Coronary artery (tissue), 2 donors: ENCODE results near the gene GOLT1A.

ENCODE experiments used
- DNase-seq: peaks from one replicate; pipeline ENCODE4 v3.0.0-alpha.2; 2017; ENCODE audit warnings: low spot score
- H3K27ac ChIP-seq, 2 donors: fragments of 200-600 bp; sonication (generic); one replicate each; pipeline ENCODE4 v1.5.1; 2016 to 2019
- H3K4me3 ChIP-seq: fragments of 200-600 bp; sonication (generic); 2 replicates; pipeline ENCODE4 v1.5.1; 2016; ENCODE audit warnings: mild to moderate bottlenecking, moderate library complexity
- TF ChIP-seq, protein P1 (sequence below): fragments of 200-600 bp; sonication (generic); IDR thresholded peaks from one replicate; pipeline ENCODE4 v1.5.1; 2019; ENCODE audit warnings: antibody characterized with exemption

Gene GOLT1A

GRCh38 chr1:204177133-204177532, 36.7 kb downstream of the GOLT1A start:
- no peak overlapping the region for H3K27ac ChIP-seq
- no peak for DNase-seq
- no peak overlapping the region for H3K4me3 ChIP-seq
- TF ChIP-seq, protein P1, sequence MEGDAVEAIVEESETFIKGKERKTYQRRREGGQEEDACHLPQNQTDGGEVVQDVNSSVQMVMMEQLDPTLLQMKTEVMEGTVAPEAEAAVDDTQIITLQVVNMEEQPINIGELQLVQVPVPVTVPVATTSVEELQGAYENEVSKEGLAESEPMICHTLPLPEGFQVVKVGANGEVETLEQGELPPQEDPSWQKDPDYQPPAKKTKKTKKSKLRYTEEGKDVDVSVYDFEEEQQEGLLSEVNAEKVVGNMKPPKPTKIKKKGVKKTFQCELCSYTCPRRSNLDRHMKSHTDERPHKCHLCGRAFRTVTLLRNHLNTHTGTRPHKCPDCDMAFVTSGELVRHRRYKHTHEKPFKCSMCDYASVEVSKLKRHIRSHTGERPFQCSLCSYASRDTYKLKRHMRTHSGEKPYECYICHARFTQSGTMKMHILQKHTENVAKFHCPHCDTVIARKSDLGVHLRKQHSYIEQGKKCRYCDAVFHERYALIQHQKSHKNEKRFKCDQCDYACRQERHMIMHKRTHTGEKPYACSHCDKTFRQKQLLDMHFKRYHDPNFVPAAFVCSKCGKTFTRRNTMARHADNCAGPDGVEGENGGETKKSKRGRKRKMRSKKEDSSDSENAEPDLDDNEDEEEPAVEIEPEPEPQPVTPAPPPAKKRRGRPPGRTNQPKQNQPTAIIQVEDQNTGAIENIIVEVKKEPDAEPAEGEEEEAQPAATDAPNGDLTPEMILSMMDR, result no peak

- DNase-seq, result no peak
- TF ChIP-seq, protein P1, result no peak
- Histone ChIP-seq H3K27ac (no peak overlapping the region), H3K4me3 (no peak overlapping the region)
Observed at GRCh38 chr1:204176049-204176448, 37.7 kb downstream of the GOLT1A start.

DNA sequence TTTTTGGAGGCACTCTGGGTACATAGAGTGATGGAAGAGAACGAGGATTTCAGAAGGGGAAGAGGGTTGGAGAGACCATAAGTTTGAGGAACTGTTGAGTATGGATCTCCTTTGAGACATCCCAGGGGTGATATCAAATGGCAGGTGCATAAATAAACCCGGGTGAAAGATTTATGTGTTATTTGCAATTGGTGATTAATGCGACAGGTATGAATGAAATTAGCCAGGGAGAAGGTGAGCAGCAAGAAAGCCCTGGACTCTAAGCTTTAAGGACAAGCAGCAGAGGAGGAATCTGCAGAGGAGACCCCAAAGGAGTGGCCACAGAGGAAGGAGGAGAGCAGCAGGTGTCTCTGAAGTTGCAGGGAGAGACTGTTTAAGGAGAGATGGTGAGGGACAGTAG, 38.8 kb downstream of the GOLT1A start:
- no peak for DNase-seq
- H3K27ac ChIP-seq, result no peak overlapping the region

DNA sequence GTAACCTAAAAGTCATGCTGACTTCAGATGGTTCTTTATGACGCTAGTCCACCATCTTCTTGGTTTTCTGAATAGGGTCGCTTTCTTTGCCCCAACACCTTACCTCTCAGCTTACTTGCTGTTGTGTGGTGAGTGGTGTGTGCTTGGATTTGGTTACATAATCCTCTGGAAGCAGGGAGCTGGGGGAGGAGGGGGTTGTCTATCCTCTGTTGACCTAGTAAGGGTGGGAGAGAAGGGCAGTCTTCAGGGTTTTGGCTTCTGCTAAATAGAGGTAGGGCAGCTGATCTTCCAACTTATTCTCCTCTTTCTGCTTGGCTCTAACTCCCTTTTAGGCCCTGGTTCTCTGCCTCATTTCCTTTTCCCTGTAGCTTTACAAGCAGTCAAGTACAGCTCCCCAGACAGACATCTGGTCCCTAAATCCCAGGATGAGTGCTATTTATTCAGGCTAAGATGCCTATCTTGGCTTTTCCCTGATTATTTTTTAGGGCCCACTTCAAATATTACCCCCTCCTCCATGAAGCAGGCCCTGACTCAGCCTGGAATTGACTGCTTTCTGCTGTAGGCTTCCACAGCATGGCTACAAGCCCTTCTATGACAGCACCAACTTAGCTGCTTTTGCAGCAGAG, 41.3 kb downstream of the GOLT1A start:
- TF ChIP-seq, protein P1, result no peak
- no peak for DNase-seq
- Histone ChIP-seq H3K27ac (no peak overlapping the region), H3K4me3 (no peak overlapping the region)

More for the DNA sequence above, 38.8 kb downstream of the GOLT1A start:
- H3K4me3 ChIP-seq, result no peak overlapping the region
- TF ChIP-seq, protein P1, result no peak

DNA sequence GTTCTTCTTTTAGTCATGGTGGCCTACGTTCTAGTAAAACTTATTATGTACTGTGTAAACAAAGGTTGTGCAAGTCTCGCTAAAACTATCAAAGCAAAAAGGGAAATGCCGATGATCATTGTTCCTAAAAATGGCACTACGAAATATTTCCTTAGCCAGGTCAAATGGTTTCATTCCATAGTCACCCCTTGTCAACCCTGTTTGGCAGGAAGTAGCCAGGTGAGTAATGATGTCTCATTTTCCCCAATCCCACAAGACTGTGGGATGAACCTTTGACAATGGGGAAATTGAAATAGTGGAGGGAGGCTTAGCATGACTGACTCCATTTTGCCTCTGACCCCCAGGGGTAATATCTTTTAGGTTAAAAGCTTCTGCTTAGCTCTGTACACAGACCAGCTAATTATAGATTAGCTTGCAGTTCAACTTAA, 42.0 kb downstream of the GOLT1A start:
- DNase-seq, result no peak
- no peak overlapping the region for H3K4me3 ChIP-seq
- H3K27ac ChIP-seq, result no peak overlapping the region
- TF ChIP-seq, protein P1, result no peak

GRCh38 chr1:204170494-204171155, 43.2 kb downstream of the GOLT1A start:
- TF ChIP-seq, protein P1, result no peak

GRCh38 chr1:204169858-204170257, 43.9 kb downstream of the GOLT1A start:
- H3K4me3 ChIP-seq, result no peak overlapping the region
- TF ChIP-seq, protein P1, result no peak
- H3K27ac ChIP-seq, result no peak overlapping the region
- no peak for DNase-seq

More at GRCh38 chr1:204170494-204171155, 43.2 kb downstream of the GOLT1A start:
- Histone ChIP-seq H3K4me3 (no peak overlapping the region), H3K27ac (no peak overlapping the region)
- no peak for DNase-seq
